K562 (cell line): ENCODE results near the gene ARHGAP12. TPM values are rescaled to one million over a fixed set of nuclear protein-coding genes. Genes with fewer than 3 reads are reported as not detected.

Source experiments
- ATAC-seq: fragments of 200-7000 bp; cut with Tn5 transposase; 3 replicates; pipeline ENCODE4 v1.9.1; 2020; ENCODE audit warnings: moderate library complexity
- BruUV-seq: library from RNA; stranded (reverse); fragments of 400-500 nt; replicated peaks from 2 replicates; lab custom pipeline; 2021; lab: Mats Ljungman, UMichigan
- CTCF ChIA-PET: fragments of 300-600 bp; formaldehyde crosslinking; extraction: SDS; loops from one replicate; lab custom pipeline; 2021; ENCODE audit warnings: low intra/inter-chr PET ratio; lab: Yijun Ruan, JAX
- POLR2A ChIA-PET: fragments of 300-600, 350-650 bp; sonication (Branson Sonifier 250); formaldehyde crosslinking; extraction: SDS; loops from one replicate; lab custom pipeline; 2021; ENCODE audit warnings: antibody characterized with exemption, inconsistent platforms; lab: Yijun Ruan, JAX
- DNase-seq, 4 experiments: peaks; one replicate each; pipeline versions ENCODE4 v3.0.0 to v3.0.0-alpha.2; 2011 to 2018; ENCODE audit warnings: low spot score in 3 of 4, mixed read lengths in 3 of 4; ENCODE audit errors: extremely low read depth in 1 of 4
- FAIRE-seq: peaks from 2 replicates; lab custom pipeline; 2011; peaks lifted over from hg19 to GRCh38; lab: Jason Lieb, UNC
- H2AFZ ChIP-seq: 2 replicates; pipeline ENCODE4 v1.6.0; 2011; ENCODE audit warnings: low read depth, low read length, control low read depth, inconsistent platforms
- H3K27ac ChIP-seq: fragments of 200-600 bp; 3 replicates; pipeline ENCODE4 v1.8.0; 2011; ENCODE audit warnings: low read depth, mild to moderate bottlenecking, control low read depth, inconsistent platforms, low read length, moderate library complexity, mixed read lengths; ENCODE audit errors: extremely low read depth
- H3K27me3 ChIP-seq, 2 experiments: fragments of 300-600 bp in 1 of 2; 2 replicates in 1 of 2; 3 replicates in 1 of 2; pipeline versions ENCODE4 v1.6.0 to v1.8.0; 2011; ENCODE audit warnings: inconsistent platforms in 2 of 2, low read length in 2 of 2, mild to moderate bottlenecking in 1 of 2, mixed read lengths in 1 of 2, moderate library complexity in 1 of 2; ENCODE audit not compliant: control insufficient read depth in 2 of 2, insufficient read depth in 2 of 2
- H3K36me3 ChIP-seq: fragments of 300-600 bp; 3 replicates; pipeline ENCODE4 v1.8.0; 2011; ENCODE audit warnings: mild to moderate bottlenecking, low read length, inconsistent platforms; ENCODE audit not compliant: control insufficient read depth, insufficient read depth
- H3K4me1 ChIP-seq, 2 experiments: fragments of 200-600 bp in 1 of 2; replicated peaks in 1 of 2; 2 replicates in 1 of 2; 3 replicates in 1 of 2; pipeline versions ENCODE4 v1.5.1 to v1.8.0; 2011; ENCODE audit warnings: inconsistent platforms in 2 of 2, low read length in 2 of 2, mild to moderate bottlenecking in 1 of 2, mixed read lengths in 1 of 2, moderate library complexity in 1 of 2; ENCODE audit not compliant: control insufficient read depth in 2 of 2, insufficient read depth in 2 of 2
- H3K4me2 ChIP-seq: 2 replicates; pipeline ENCODE4 v1.6.1; 2011; ENCODE audit warnings: low read length, control low read depth, inconsistent platforms, mixed read lengths; ENCODE audit not compliant: insufficient read depth
- H3K4me3 ChIP-seq: fragments of 200-600 bp; sonication (generic), shearing (Covaris generic); 2 replicates; pipeline ENCODE4 v1.5.1; 2016; ENCODE audit warnings: control low read depth, inconsistent platforms
- H3K79me2 ChIP-seq: fragments of 200-600 bp; 3 replicates; pipeline ENCODE4 v1.8.0; 2011; ENCODE audit warnings: low read length, inconsistent platforms; ENCODE audit not compliant: control insufficient read depth, insufficient read depth
- H3K9ac ChIP-seq, 2 experiments: 2 replicates each; pipeline versions ENCODE4 v1.6.0 to v1.6.1; 2011; ENCODE audit warnings: low read depth in 2 of 2, low read length in 2 of 2, control low read depth in 1 of 2, inconsistent platforms in 1 of 2, mild to moderate bottlenecking in 1 of 2, mixed read lengths in 1 of 2; ENCODE audit not compliant: insufficient read depth in 1 of 2
- H3K9me1 ChIP-seq: one replicate; pipeline ENCODE4 v1.6.0; 2011; ENCODE audit warnings: inconsistent platforms, mild to moderate bottlenecking, low read length, moderate library complexity; ENCODE audit not compliant: control insufficient read depth, insufficient read depth
- H3K9me3 ChIP-seq: replicated peaks from 2 replicates; pipeline ENCODE4 v1.5.1; 2011; ENCODE audit warnings: low read depth, low read length, inconsistent platforms; ENCODE audit not compliant: control insufficient read depth, insufficient read depth
- H4K20me1 ChIP-seq: replicated peaks from 2 replicates; pipeline ENCODE4 v1.6.1; 2011; ENCODE audit warnings: low read length, inconsistent platforms, mixed read lengths; ENCODE audit not compliant: control insufficient read depth, insufficient read depth
- ADNP ChIP-seq: fragments of 200-800 bp; sonication (Bioruptor generic); IDR thresholded peaks from 2 replicates; pipeline ENCODE4 v1.6.1; 2016; ENCODE audit warnings: missing genetic modification characterization, missing compliant biosample characterization
- CHCHD3 ChIP-seq: fragments of 250-450 bp; sonication (Bioruptor Pico); IDR thresholded peaks from 2 replicates; pipeline ENCODE4 v2.1.2; 2022; ENCODE audit warnings: mild to moderate bottlenecking
- CHD4 ChIP-seq: fragments of 200-600 bp; sonication (generic); IDR thresholded peaks from 3 replicates; pipeline ENCODE4 v1.6.1; 2012; ENCODE audit warnings: low read depth, mild to moderate bottlenecking, mixed read lengths, low read length, inconsistent platforms; ENCODE audit not compliant: insufficient read depth, insufficient replicate concordance, poor library complexity, severe bottlenecking
- COPS2 ChIP-seq: fragments of 450-650 bp; conservative IDR thresholded peaks from 2 replicates; pipeline ENCODE4 v1.6.1; 2016; ENCODE audit warnings: mild to moderate bottlenecking, moderate library complexity
- FOXP4 ChIP-seq: sonication (generic); formaldehyde crosslinking; IDR thresholded peaks from 2 replicates; pipeline ENCODE4 v1.8.0; 2022; ENCODE audit warnings: mild to moderate bottlenecking, missing genetic modification reagents, borderline replicate concordance
- KDM1A ChIP-seq, 2 experiments: fragments of 450-650 bp; IDR thresholded peaks; 2 replicates each; pipeline ENCODE4 v1.6.1; 2016; ENCODE audit warnings: mild to moderate bottlenecking in 2 of 2
- MTF1 ChIP-seq: fragments of 250-450 bp; sonication (Bioruptor Pico); IDR thresholded peaks from 2 replicates; pipeline ENCODE4 v1.9.0; 2021; ENCODE audit warnings: moderate library complexity, mild to moderate bottlenecking, inconsistent platforms, borderline replicate concordance
- NR2C1 ChIP-seq, 2 experiments: fragments of 450-650 bp; IDR thresholded peaks; 2 replicates each; pipeline ENCODE4 v1.6.1; 2017; ENCODE audit warnings: mild to moderate bottlenecking in 2 of 2, antibody characterized with exemption in 1 of 2, inconsistent platforms in 1 of 2, missing compliant biosample characterization in 1 of 2, missing genetic modification characterization in 1 of 2
- RFX5 ChIP-seq: IDR thresholded peaks from 2 replicates; pipeline ENCODE4 v1.6.1; 2011; ENCODE audit warnings: low read depth, mild to moderate bottlenecking, improper control_type of control experiment, low read length
- SIRT6 ChIP-seq: IDR thresholded peaks from one replicate; pipeline ENCODE4 v1.6.1; 2012; ENCODE audit warnings: low read depth, mild to moderate bottlenecking, control low read depth, inconsistent platforms, low read length, moderate library complexity
- WGBS: fragments of 100-300 bp; shearing (Covaris generic); methylation state at CpG from one replicate; pipeline ENCODE4 v1.1.6; 2016; ENCODE audit warnings: low coverage, mixed read lengths; ENCODE audit not compliant: insufficient coverage; ENCODE audit errors: missing lambda C conversion rate; 5-methylcytosine and 5-hydroxymethylcytosine counted together
- in situ Hi-C: fragments of 300-500 bp; cut with MboI; formaldehyde crosslinking; loops from 4 replicates; pipeline ENCODE4 v1.15.0; 2018; ENCODE audit warnings: inconsistent platforms, mixed read lengths
- intact Hi-C: fragments of 100-400 bp; cut with micrococcal nuclease; formaldehyde crosslinking; loops from 2 replicates; pipeline ENCODE4 v1.14.2; 2022
- polyA plus RNA-seq, 8 experiments: library from polyadenylated mRNA; depleted of rRNA in 4 of 8; stranded (reverse) in 5 of 8; unstranded in 3 of 8; fragments of >200 nt; fragmentation: Nextera tagmentation in 2 of 8; fragmentation: Illumina TruSeq in 1 of 8; extraction: Ambion mirVana in 2 of 8; extraction: Trizol in 1 of 8; gene quantifications; 2 replicates each; pipeline versions ENCODE4 v1.2.1 to v1.2.3, GENCODE V29; 2011 to 2014; ENCODE audit warnings: inconsistent platforms in 1 of 8, missing spikeins in 1 of 8
- total RNA-seq, 7 experiments: library from RNA; depleted of rRNA in 6 of 7; stranded (reverse); fragments of >200 nt in 6 of 7; fragmentation: Illumina TruSeq in 2 of 7; extraction: Trizol in 2 of 7; gene quantifications; 2 replicates each; pipeline versions ENCODE4 v1.2.1 to v1.2.3, GENCODE V29; 2011 to 2021; ENCODE audit warnings: low replicate concordance in 1 of 7

The ARHGAP12 gene
- total and polyA plus RNA-seq, 9 of the 15 experiments (the other 6 are each of a cell fraction or from before 2014, with no cell fraction given), result 4.4 to 18.7 (median 10.1) TPM

- CTCF ChIA-PET, result no interaction called here
- no peak for FAIRE-seq
These were observed 107.8 kb downstream of the ARHGAP12 start for GRCh38 chr10:31820778-31821369.

More at GRCh38 chr10:31820778-31821369, 107.8 kb downstream of the ARHGAP12 start:
- in situ Hi-C loops, result no loop called here
- no peaks in the 10 kb centered on the region for H3K9me3 ChIP-seq
- H3K27me3 ChIP-seq, result no peaks in the 10 kb centered on the region
- TF ChIP-seq SIRT6 (no peak), ADNP (tag) (no peak), CHD4 (no peak), NR2C1 (IDR thresholded peaks at IDR 0.05) (no peak), NR2C1 (tag; IDR thresholded peaks at IDR 0.05) (no peak), KDM1A (IDR thresholded peaks at IDR 0.05) (no peak), RFX5 (no peak), MTF1 (CRISPR knock-in tag) (no peak), FOXP4 (CRISPR knock-in tag) (no peak), COPS2 (no peak), CHCHD3 (no peak)
- intact Hi-C loops, result no loop called here
- H4K20me1 ChIP-seq, result no peaks in the 10 kb centered on the region
- no peaks in the 10 kb centered on the region for H3K9me1 ChIP-seq
- no peak overlapping the region for H2AFZ ChIP-seq
- H3K4me1 ChIP-seq, result peaks cover 4 to 10% of the 10 kb centered on the region in 2 experiments; a peak in 3 of 5 replicates
- no peak for ATAC-seq
- no peak overlapping the region for H3K4me2 ChIP-seq
- H3K79me2 ChIP-seq, result no peaks in the 10 kb centered on the region
- BruUV-seq, result no TSS peak
- POLR2A ChIA-PET, result interaction anchor here (0.5 to 1.3 kb wide), 2 partner anchors 11 to 1303 kb away, joined by 3 to 4 read pairs; no protein-coding TSS in a partner anchor
- no peak overlapping the region for H3K4me3 ChIP-seq
- 83% methylated on average over 3 of the region's 3 CpGs for WGBS
- no peak overlapping the region for H3K9ac ChIP-seq
- no peak overlapping the region for H3K27ac ChIP-seq
- H3K36me3 ChIP-seq, result 0 out of 3 replicates have a peak, but pooled peaks cover 4% of the 10 kb centered on the region
- no peak for DNase-seq
